CD1c-positive myeloid dendritic cell (primary cell): ENCODE results near the gene FIGN.

ENCODE experiments used
- DNase-seq: peaks from one replicate; pipeline ENCODE4 v3.0.0-alpha.2; 2016; ENCODE audit errors: extremely low spot score

FIGN gene

DNA sequence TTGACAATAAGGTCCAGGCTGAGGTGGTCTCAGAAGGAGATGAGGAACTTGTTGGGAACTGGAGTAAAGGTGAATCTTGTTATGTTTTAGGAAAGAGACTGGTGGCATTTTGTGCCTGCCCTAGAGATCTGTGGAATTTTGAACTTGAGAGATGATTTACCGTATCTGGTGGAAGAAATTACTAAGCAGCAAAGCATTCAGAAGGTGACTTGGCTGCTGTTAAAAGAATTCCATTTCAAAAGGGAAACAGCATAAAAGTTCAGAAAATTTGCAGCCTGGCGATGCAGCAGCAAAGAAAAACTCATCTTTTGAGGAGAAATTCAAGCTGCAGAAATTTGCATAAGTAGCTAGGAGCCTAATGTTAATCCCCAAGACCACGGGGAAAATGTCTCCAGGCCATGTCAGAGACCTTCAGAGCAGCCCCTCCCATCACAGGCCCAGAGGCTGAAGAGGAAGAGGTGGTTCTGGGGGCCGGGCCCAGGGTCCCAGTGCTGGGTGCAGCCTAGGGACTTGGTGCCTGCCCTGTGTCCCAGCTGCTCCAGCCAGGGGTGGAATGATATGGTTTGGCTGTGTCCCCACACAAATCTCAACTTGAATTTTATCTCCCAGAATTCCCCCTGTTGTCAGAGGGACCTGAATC is 73.5 kb downstream of the FIGN start:
- no peak for DNase-seq

DNA sequence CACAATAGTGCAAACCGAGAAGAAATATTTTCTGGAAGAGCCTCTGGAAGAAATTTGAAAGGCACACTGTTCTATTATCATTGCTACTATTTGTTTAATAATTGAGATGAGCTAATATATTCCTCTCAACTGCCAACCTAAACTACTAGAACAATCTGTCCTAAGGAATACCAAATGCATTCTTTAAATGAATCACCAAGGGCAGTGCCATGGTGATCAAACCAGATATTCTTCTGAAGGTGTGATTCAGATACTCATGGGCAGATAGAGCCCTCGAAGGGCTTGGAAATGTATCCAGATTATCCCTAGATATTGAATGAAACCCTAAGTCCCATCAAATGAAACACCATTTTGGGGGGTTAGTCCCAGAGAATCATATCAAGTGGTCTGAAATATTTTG is 76.6 kb downstream of the FIGN start:
- DNase-seq, result no peak

GRCh38 chr2:163658556-163658955 is 77.3 kb downstream of the FIGN start:
- no peak for DNase-seq

GRCh38 chr2:163657281-163657656 is 78.5 kb downstream of the FIGN start:
- no peak for DNase-seq

GRCh38 chr2:163656622-163657280 is 79.1 kb downstream of the FIGN start:
- no peak for DNase-seq

DNA sequence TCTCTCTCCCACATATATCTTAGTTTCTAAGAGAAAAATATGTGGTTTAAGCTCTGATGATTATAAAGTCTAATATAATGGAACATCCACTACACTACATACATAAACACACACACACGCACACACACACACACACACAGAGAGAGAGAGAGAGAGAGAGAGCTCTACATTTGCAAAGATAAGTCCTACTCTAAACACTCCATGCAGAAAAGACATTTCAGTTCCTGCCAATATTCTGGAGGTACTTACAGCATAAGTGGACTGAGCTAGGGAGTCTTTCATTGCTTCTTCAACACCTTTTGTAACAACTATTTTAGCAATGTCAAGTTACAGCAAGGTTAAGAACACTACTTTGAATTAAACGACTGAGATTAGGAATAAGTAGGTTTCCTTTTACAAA is 80.1 kb downstream of the FIGN start:
- no peak for DNase-seq

GRCh38 chr2:163652751-163653150 is 83.1 kb downstream of the FIGN start:
- no peak for DNase-seq

GRCh38 chr2:163649080-163649479 is 86.7 kb downstream of the FIGN start:
- DNase-seq, result no peak

- DNase-seq, result no peak
Observed at GRCh38 chr2:163647300-163647699, 88.5 kb downstream of the FIGN start.

DNA sequence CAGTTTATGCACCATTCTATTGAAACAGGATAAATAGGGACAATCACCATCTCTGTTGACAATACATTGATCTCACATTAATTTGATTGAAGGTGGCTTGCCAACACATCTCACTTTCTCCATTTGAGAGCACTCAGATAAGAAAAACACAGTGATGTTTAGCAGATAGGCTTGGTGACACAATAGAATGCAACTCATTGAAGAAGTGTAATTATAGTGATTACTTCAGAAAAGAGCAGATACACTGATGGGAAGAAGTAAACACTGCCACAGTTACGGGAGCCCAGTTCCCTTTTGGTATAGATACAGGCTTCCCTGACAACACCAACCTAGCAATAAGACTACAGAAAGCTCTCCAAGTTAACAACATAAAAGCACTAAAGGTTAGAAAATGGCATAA is 89.1 kb downstream of the FIGN start:
- DNase-seq, result no peak

GRCh38 chr2:163644238-163644637 is 91.6 kb downstream of the FIGN start:
- no peak for DNase-seq

DNA sequence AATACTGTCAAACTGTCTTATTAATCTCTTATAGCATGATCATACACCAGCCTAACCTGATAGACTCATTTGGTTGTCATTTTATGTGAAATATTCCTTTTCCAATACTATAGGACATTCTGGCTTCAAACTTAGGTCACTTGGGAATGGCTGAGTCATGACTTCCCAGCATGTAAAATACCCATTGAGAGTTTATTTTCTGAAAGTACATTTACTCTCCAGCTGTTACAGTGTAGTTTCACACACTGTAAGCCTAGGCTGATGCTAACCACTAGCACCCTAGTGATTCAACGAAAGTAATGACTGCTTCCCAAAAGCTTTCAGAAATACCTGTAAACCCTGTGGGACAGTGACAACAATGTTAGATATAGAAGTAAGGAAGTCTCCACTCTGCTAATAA is 93.8 kb downstream of the FIGN start:
- DNase-seq, result no peak

DNA sequence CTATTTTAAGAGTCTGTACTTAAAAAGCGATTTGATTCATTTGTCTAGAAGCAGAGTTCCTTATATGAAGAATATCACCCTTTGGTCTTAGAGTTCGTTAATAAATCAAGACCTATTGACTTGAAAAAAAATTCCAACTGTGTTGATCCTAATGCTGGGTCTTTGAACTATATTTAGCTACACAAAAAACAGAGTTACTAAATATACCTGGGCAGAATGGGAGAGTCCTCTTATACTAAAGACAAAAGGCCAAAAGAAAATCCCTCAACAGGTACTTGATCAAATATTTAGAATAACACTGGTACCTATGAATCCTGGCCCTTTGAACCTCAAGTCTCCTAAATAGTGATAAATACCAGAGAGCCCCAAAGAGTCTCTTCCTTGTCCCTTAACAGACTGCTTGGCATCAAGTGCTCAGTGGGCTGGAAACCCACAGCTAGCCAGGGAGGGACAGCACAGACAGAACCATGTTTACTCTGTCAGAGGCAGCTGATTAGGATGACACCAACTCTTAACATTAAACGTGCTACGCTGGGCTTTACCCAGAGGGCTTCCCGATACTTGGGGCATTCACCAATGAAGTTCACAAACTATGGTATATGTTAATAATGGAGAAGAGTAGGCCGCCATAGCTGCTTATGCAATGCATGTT is 95.1 kb downstream of the FIGN start:
- no peak for DNase-seq

DNA sequence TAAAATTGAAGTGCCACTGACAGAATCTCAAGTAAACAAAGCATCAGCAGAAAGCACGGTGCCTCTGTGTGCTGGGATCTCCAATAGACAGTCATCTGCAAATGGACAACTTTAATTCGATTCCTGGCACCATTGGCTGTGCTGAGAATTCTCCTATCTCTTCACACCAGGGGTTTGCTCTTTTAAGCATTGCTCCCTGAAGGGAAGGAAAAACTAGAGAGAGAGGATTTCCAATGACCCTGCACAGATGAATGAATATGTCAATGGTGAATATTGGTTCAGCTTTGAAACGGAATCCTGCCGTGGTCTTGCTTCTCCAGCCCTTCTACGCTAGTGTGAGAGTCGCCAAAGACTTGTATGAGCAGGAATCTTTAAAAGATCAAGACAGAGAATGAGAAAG is 97.9 kb downstream of the FIGN start:
- no peak for DNase-seq

- DNase-seq, result no peak
Observed at GRCh38 chr2:163633291-163633690, 102.5 kb downstream of the FIGN start.

DNA sequence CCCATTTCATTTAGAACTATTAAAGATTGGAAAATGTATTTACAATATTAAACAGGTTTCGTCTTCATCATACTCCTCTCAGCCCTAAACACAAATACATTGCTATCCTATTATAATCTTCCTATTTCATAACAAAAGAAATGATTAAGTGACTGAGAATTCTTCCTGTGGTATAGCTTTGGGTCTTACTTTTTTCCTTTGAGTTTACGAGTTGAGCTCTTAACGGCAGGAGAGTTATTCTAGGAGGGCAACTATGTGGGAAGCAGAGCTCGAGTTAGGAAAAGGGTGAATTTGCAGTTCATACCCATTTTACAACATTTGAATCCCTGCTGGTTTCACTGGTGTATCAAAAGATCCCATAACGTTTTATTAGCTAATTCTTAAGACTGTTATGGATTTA is 105.0 kb downstream of the FIGN start:
- no peak for DNase-seq

DNA sequence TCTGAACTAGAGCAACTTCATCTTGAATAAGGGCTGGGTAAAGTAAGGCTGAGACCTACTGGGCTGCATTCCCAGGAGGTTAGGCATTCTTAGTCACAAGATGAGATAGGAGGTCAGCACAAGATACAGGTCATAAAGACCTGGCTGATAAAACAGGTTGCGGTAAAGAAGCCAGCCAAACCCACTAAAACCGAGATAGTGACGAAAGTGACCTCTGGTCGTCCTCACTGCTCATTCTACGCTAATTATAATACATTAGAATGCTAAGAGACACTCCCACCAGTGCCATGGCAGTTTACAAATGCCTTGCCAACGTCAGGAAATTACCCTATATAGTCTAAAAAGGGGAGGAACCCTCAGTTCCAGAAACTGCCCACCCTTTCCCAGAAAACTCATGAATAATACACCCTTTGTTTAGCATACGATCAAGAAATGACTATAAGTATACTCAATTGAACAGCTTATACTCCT is 109.1 kb downstream of the FIGN start:
- DNase-seq, result no peak

DNA sequence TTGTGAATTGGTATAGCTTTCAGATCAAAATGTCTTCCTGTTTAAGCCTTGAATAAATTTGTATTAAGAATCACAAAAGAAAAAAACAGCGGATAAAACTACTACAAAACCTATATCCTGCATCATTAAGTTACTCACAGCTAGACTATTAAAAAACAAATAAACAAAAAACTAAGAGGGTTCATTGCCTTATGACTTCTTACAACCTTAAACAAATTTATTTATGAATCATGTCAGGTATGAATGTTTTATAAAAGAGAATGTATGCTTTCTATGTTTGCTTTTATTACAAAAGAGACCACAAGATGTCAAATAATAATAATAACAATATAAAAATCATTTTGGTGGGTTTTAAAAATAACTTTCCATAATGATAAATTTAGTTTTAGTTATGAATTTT is 109.6 kb downstream of the FIGN start:
- no peak for DNase-seq

DNA sequence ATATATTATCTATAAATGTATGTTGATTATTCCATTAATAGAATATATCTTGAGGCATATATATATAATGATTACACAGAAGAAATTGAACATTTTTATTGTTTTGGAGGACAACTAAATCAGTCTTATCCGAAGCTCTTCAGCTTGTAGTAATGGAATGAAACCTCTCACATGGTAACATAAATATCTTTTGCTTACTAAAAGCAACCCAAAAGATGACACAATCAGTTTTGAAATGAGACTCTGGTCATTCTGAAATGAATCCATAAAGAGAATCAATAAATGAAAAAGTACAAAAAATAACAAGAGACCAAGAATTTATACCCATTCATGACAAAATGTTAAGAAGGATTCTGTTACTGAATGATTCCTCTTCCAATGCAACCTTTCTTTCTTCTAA is 110.2 kb downstream of the FIGN start:
- no peak for DNase-seq

DNA sequence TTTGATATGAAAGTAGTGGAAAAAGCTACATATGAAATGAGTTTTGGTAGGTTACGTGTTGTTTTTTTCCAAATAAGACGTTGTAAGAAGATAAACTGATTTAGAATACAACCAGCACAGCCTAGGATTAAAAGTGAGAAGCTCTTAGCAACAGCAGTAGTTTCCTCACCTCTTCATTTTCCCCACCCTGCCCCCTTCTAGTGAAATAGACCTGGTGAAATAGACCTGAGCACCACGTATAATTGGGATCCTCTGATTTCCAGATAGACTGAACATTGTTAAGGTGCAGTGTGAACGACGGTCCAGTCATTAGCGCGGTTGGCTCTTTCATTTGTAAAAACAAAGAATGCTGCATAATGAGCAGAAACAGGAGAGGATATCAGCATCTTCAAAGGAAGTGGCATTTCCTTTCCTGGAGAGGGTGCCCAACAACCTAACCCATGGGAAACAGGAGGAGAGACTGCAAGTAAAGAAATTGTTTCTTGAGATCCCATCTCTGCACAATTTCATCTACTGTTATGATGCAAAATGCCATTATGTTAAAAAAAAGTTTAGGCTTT is 114.3 kb downstream of the FIGN start:
- no peak for DNase-seq

GRCh38 chr2:163617517-163617916 is 118.3 kb downstream of the FIGN start:
- no peak for DNase-seq

GRCh38 chr2:163613266-163613731 is 122.5 kb downstream of the FIGN start:
- no peak for DNase-seq

DNA sequence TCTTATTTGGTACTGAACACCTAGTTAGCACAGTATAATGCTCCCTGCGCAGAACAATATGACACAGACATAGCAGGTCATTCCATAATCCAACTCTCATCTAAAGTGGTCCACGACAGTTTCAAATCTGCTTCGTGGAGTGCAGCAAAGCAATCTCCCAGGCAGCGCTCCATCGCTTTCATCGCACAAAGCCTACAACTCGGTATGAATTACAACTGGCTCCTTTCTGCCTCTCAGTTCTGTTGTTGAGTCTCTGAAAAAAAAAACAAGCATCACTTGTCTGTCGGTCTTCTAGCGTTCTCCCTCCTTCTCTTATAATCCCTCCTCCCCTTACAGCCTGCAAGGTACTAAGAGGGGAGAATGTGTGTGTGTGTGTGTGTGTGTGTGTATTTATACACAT is 123.5 kb downstream of the FIGN start:
- no peak for DNase-seq
